K562 (cell line): ENCODE data around the gene HADH. TPM values are rescaled to one million over a fixed set of nuclear protein-coding genes. Genes with fewer than 3 reads are reported as not detected.

Experiments used
- ATF7 ChIP-seq: fragments of 450-650 bp; IDR thresholded peaks from 2 replicates; pipeline ENCODE4 v1.7.1; 2014; ENCODE audit warnings: mild to moderate bottlenecking, moderate library complexity
- BRD9 ChIP-seq: fragments of 450-650 bp; IDR thresholded peaks from 2 replicates; pipeline ENCODE4 v1.6.1; 2018; ENCODE audit warnings: low read depth; ENCODE audit not compliant: partially characterized antibody
- CHCHD3 ChIP-seq: fragments of 250-450 bp; sonication (Bioruptor Pico); IDR thresholded peaks from 2 replicates; pipeline ENCODE4 v2.1.2; 2022; ENCODE audit warnings: mild to moderate bottlenecking
- CTBP1 ChIP-seq: fragments of 450-650 bp; IDR thresholded peaks from 2 replicates; pipeline ENCODE4 v1.6.1; 2016; ENCODE audit warnings: borderline replicate concordance
- FOS ChIP-seq: IDR thresholded peaks from 3 replicates; pipeline ENCODE4 v1.6.1; 2011; ENCODE audit not compliant: insufficient read length; ENCODE audit errors: extremely low read depth
- FOXK2 ChIP-seq, 2 experiments: fragments of 450-650 bp; IDR thresholded peaks in 1 of 2; conservative IDR thresholded peaks in 1 of 2; 2 replicates each; pipeline ENCODE4 v1.6.1; 2016; ENCODE audit warnings: low read depth in 2 of 2, mild to moderate bottlenecking in 1 of 2
- GABPB2 ChIP-seq: fragments of 250-450 bp; sonication (Bioruptor Pico); conservative IDR thresholded peaks from 2 replicates; pipeline ENCODE4 v1.5.1; 2021; ENCODE audit warnings: mild to moderate bottlenecking
- HMG20A ChIP-seq: fragments of 450-650 bp; formaldehyde crosslinking; conservative IDR thresholded peaks from 2 replicates; pipeline ENCODE4 v1.4.0; 2020; ENCODE audit warnings: mild to moderate bottlenecking, mixed read lengths
- HNRNPUL1 ChIP-seq: fragments of 200-400 bp; formaldehyde crosslinking; IDR thresholded peaks from 2 replicates; pipeline ENCODE4 v1.6.1; 2017; ENCODE audit warnings: low read length
- KDM1A ChIP-seq, 2 experiments: fragments of 450-650 bp; IDR thresholded peaks; 2 replicates each; pipeline ENCODE4 v1.6.1; 2016; ENCODE audit warnings: mild to moderate bottlenecking in 2 of 2
- KDM5B ChIP-seq: fragments of 200-600 bp; sonication (generic); IDR thresholded peaks from 2 replicates; pipeline ENCODE4 v1.6.1; 2012; ENCODE audit warnings: low read depth, mild to moderate bottlenecking, moderate library complexity, low read length, control low read depth, inconsistent platforms; ENCODE audit not compliant: insufficient replicate concordance
- NCOA4 ChIP-seq: fragments of 450-650 bp; IDR thresholded peaks from 2 replicates; pipeline ENCODE4 v1.6.1; 2018; ENCODE audit warnings: mild to moderate bottlenecking; ENCODE audit not compliant: partially characterized antibody
- NR3C1 ChIP-seq: sonication (generic); formaldehyde crosslinking; IDR thresholded peaks from 2 replicates; pipeline ENCODE4 v1.8.1; 2022; ENCODE audit warnings: missing genetic modification reagents
- PHB2 ChIP-seq: fragments of 450-650 bp; IDR thresholded peaks from 2 replicates; pipeline ENCODE4 v1.6.1; 2017; ENCODE audit warnings: low read depth
- PKNOX1 ChIP-seq: fragments of 450-650 bp; IDR thresholded peaks from 2 replicates; pipeline ENCODE4 v1.6.1; 2016
- RBM39 ChIP-seq: fragments of 200-400 bp; formaldehyde crosslinking; optimal IDR thresholded peaks from 2 replicates; pipeline ENCODE3; 2018; ENCODE audit warnings: low read depth, low read length
- SMC3 ChIP-seq: conservative IDR thresholded peaks from 2 replicates; pipeline ENCODE4 v1.6.1; 2011; ENCODE audit warnings: low read depth, low read length, improper control_type of control experiment; ENCODE audit not compliant: insufficient read depth
- TARDBP ChIP-seq: fragments of 450-650 bp; IDR thresholded peaks from 2 replicates; pipeline ENCODE4 v1.6.1; 2016
- TEAD4 ChIP-seq, 2 experiments: sonication (generic) in 1 of 2; formaldehyde crosslinking in 1 of 2; IDR thresholded peaks; 2 replicates each; pipeline versions ENCODE4 v1.6.1 to v1.8.0; 2012 to 2022; ENCODE audit warnings: borderline replicate concordance in 1 of 2, inconsistent platforms in 1 of 2, low read length in 1 of 2, mild to moderate bottlenecking in 1 of 2, missing genetic modification reagents in 1 of 2
- XRCC3 ChIP-seq: fragments of 450-650 bp; IDR thresholded peaks from 2 replicates; pipeline ENCODE4 v1.6.1; 2017; ENCODE audit warnings: mild to moderate bottlenecking, moderate library complexity
- ZNF143 ChIP-seq: sonication (generic); formaldehyde crosslinking; IDR thresholded peaks from 2 replicates; pipeline ENCODE4 v1.9.0; 2022; ENCODE audit warnings: mild to moderate bottlenecking, missing genetic modification reagents
- ZNF507 ChIP-seq: conservative IDR thresholded peaks from 2 replicates; pipeline ENCODE4 v1.6.1; 2017; ENCODE audit warnings: missing genetic modification characterization, missing compliant biosample characterization
- ZNF586 ChIP-seq: fragments of 450-650 bp; formaldehyde crosslinking; conservative IDR thresholded peaks from 2 replicates; pipeline ENCODE4 v1.4.0; 2020; ENCODE audit warnings: mild to moderate bottlenecking, moderate library complexity
- polyA plus RNA-seq, 8 experiments: library from polyadenylated mRNA; depleted of rRNA in 4 of 8; stranded (reverse) in 5 of 8; unstranded in 3 of 8; fragments of >200 nt; fragmentation: Nextera tagmentation in 2 of 8; fragmentation: Illumina TruSeq in 1 of 8; extraction: Ambion mirVana in 2 of 8; extraction: Trizol in 1 of 8; gene quantifications; 2 replicates each; pipeline versions ENCODE4 v1.2.1 to v1.2.3, GENCODE V29; 2011 to 2014; ENCODE audit warnings: inconsistent platforms in 1 of 8, missing spikeins in 1 of 8
- total RNA-seq, 7 experiments: library from RNA; depleted of rRNA in 6 of 7; stranded (reverse); fragments of >200 nt in 6 of 7; fragmentation: Illumina TruSeq in 2 of 7; extraction: Trizol in 2 of 7; gene quantifications; 2 replicates each; pipeline versions ENCODE4 v1.2.1 to v1.2.3, GENCODE V29; 2011 to 2021; ENCODE audit warnings: low replicate concordance in 1 of 7
- TF ChIP-seq, protein P1 (sequence below): IDR thresholded peaks from 2 replicates; pipeline ENCODE4 v1.6.1; 2011; ENCODE audit not compliant: insufficient read length; ENCODE audit errors: extremely low read depth
- TF ChIP-seq, protein P2 (sequence below): fragments of 450-650 bp; IDR thresholded peaks from 2 replicates; pipeline ENCODE4 v1.6.1; 2014; ENCODE audit warnings: low read depth, mild to moderate bottlenecking, moderate library complexity, borderline replicate concordance
- TF ChIP-seq, protein P3 (sequence below): sonication (generic); formaldehyde crosslinking; IDR thresholded peaks from 2 replicates; pipeline ENCODE4 v1.8.0; 2022; ENCODE audit warnings: mild to moderate bottlenecking, missing genetic modification reagents

The HADH gene
- total and polyA plus RNA-seq, 9 of the 15 experiments (the other 6 are each of a cell fraction or from before 2014, with no cell fraction given) = 9.4 to 73.3 (median 32.8) TPM

DNA sequence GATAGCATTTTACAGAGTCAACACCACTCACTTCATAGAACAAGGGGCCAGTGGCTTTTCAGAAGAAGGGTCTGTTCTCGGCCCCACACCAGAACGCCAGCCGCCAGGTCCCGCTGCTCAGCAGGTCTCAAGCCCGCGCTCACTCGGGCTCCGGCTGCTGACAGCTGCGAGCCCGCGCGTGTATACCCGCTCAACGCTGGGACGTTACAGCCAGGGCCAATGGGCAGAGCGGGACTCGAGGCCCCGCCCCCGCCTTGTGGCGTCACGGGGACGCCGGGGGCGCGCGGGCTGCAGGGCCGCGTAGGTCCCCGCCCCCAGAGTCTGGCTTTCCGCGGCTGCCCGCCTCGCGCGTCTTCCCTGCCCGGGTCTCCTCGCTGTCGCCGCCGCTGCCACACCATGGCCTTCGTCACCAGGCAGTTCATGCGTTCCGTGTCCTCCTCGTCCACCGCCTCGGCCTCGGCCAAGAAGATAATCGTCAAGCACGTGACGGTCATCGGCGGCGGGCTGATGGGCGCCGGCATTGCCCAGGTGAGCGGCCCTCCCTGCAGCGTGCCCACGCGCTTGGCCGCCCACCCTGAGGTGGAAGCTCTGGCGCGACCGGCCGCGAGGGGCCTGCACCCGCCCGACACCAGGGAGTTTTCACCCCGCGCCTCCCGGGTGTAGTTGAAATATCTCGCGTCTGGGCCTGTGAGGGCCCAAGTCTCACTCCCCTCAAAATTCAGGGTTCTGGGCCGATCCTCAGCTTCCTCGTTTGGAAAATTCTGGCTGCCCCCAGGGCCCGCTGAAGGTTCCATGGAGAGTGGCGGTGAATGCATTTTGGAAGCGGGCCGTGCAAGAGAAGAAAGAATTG lies at the start of gene HADH (continued):
- TF ChIP-seq ZNF507 (tag) = no peak
- TF ChIP-seq XRCC3 = no peak
- no peak for TF ChIP-seq GABPB2
- TF ChIP-seq KDM5B = peak; percentile 88
- no peak for TF ChIP-seq PHB2
- no peak for TF ChIP-seq BRD9
- TF ChIP-seq SMC3 = no peak
- no peak for TF ChIP-seq KDM1A (IDR thresholded peaks at IDR 0.05)
- peak; percentile 76 for TF ChIP-seq CTBP1
- TF ChIP-seq, protein P1, sequence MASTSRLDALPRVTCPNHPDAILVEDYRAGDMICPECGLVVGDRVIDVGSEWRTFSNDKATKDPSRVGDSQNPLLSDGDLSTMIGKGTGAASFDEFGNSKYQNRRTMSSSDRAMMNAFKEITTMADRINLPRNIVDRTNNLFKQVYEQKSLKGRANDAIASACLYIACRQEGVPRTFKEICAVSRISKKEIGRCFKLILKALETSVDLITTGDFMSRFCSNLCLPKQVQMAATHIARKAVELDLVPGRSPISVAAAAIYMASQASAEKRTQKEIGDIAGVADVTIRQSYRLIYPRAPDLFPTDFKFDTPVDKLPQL = no peak
- no peak for TF ChIP-seq FOS
- 0 out of 2 replicates have a peak, but pooled peaks have one; percentile 66 for TF ChIP-seq ATF7
- TF ChIP-seq ZNF586 (CRISPR knock-in tag) = no peak
- TF ChIP-seq, protein P2, sequence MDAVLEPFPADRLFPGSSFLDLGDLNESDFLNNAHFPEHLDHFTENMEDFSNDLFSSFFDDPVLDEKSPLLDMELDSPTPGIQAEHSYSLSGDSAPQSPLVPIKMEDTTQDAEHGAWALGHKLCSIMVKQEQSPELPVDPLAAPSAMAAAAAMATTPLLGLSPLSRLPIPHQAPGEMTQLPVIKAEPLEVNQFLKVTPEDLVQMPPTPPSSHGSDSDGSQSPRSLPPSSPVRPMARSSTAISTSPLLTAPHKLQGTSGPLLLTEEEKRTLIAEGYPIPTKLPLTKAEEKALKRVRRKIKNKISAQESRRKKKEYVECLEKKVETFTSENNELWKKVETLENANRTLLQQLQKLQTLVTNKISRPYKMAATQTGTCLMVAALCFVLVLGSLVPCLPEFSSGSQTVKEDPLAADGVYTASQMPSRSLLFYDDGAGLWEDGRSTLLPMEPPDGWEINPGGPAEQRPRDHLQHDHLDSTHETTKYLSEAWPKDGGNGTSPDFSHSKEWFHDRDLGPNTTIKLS = no peak
- no peak for TF ChIP-seq RBM39
- TF ChIP-seq, protein P3, sequence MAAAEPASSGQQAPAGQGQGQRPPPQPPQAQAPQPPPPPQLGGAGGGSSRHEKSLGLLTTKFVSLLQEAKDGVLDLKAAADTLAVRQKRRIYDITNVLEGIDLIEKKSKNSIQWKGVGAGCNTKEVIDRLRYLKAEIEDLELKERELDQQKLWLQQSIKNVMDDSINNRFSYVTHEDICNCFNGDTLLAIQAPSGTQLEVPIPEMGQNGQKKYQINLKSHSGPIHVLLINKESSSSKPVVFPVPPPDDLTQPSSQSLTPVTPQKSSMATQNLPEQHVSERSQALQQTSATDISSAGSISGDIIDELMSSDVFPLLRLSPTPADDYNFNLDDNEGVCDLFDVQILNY (CRISPR knock-in tag) = peak; percentile 81; the same call in 1 of the 2 replicates
- TF ChIP-seq TARDBP = no peak
- no peak for TF ChIP-seq NCOA4
- TF ChIP-seq TEAD4 (IDR thresholded peaks at IDR 0.05; ENCODE audit: low read length) = no peak
- no peak for TF ChIP-seq TEAD4 (CRISPR knock-in tag; IDR thresholded peaks at IDR 0.05; ENCODE audit: borderline replicate concordance)
- no peak for TF ChIP-seq HMG20A (CRISPR knock-in tag)
- no peak for TF ChIP-seq ZNF143 (CRISPR knock-in tag)
- no peak for TF ChIP-seq HNRNPUL1
- TF ChIP-seq FOXK2 (conservative IDR thresholded peaks at IDR 0.05 in 1 of 2, IDR thresholded peaks at IDR 0.05 in 1 of 2; ENCODE audit: low read depth in 2 of 2) = peak; percentile 39 to 76; a peak in 1 of 4 replicates
- TF ChIP-seq PKNOX1 = peak; percentile 67
- TF ChIP-seq CHCHD3 (CRISPR knock-in tag) = no peak
- TF ChIP-seq NR3C1 (CRISPR knock-in tag) = 0 out of 2 replicates have a peak, but pooled peaks have one; percentile 46
